Osteoblast (primary cell): ENCODE data around the gene PCCA. TPM values are rescaled to one million over a fixed set of nuclear protein-coding genes. Genes with fewer than 3 reads are reported as not detected.
"Not testable (repeated sequence)": the region's sequence is repeated elsewhere in the genome, so short reads cannot be mapped to it uniquely, and the experiment has no call there.

ENCODE experiments used
- DNase-seq: peaks from one replicate; pipeline ENCODE4 v3.0.0; 2011; ENCODE audit warnings: low spot score, mixed read lengths; ENCODE audit not compliant: insufficient read length; ENCODE audit errors: missing footprints
- H2AFZ ChIP-seq: 2 replicates; pipeline ENCODE4 v1.6.0; 2011; ENCODE audit warnings: mild to moderate bottlenecking, low read length
- H3K27ac ChIP-seq: 2 replicates; pipeline ENCODE4 v1.5.1; 2011; ENCODE audit warnings: mild to moderate bottlenecking, low read depth, low read length, moderate library complexity
- H3K27me3 ChIP-seq: 2 replicates; pipeline ENCODE4 v1.6.0; 2012; ENCODE audit warnings: mild to moderate bottlenecking, control low read depth, inconsistent platforms, low read length, moderate library complexity; ENCODE audit not compliant: insufficient read depth
- H3K36me3 ChIP-seq: 2 replicates; pipeline ENCODE4 v1.5.1; 2011; ENCODE audit warnings: mild to moderate bottlenecking, low read length, control low read depth, moderate library complexity; ENCODE audit not compliant: insufficient read depth
- H3K4me1 ChIP-seq: 2 replicates; pipeline ENCODE4 v1.5.1; 2011; ENCODE audit warnings: mild to moderate bottlenecking, low read length, control low read depth, moderate library complexity; ENCODE audit not compliant: insufficient read depth
- H3K4me2 ChIP-seq: 2 replicates; pipeline ENCODE4 v1.6.0; 2011; ENCODE audit warnings: mild to moderate bottlenecking, low read length; ENCODE audit not compliant: insufficient read depth
- H3K4me3 ChIP-seq: fragments of 200-600 bp; sonication (generic); 3 replicates; pipeline ENCODE4 v1.5.1; 2012; ENCODE audit warnings: mild to moderate bottlenecking, low read length, inconsistent platforms; ENCODE audit not compliant: insufficient read depth
- H3K79me2 ChIP-seq: 2 replicates; pipeline ENCODE4 v1.6.0; 2012; ENCODE audit warnings: mild to moderate bottlenecking, low read length, control low read depth, inconsistent platforms; ENCODE audit not compliant: insufficient read depth
- H3K9me3 ChIP-seq: 2 replicates; pipeline ENCODE4 v1.5.1; 2011; ENCODE audit warnings: low read depth, low read length, control low read depth
- H4K20me1 ChIP-seq: 2 replicates; pipeline ENCODE4 v1.6.0; 2012; ENCODE audit warnings: mild to moderate bottlenecking, low read length, control low read depth; ENCODE audit not compliant: insufficient read depth
- CTCF ChIP-seq: IDR thresholded peaks from 2 replicates; pipeline ENCODE4 v1.5.1; 2011; ENCODE audit warnings: mild to moderate bottlenecking, low read depth, low read length, moderate library complexity; ENCODE audit errors: extremely low read depth
- total RNA-seq: library from RNA; depleted of rRNA; stranded (reverse); fragments of >200 nt; gene quantifications from 2 replicates; pipeline ENCODE4 v1.2.3, GENCODE V29; 2012

The PCCA gene
- total RNA-seq, 1 donor: 40.5 TPM

- TF ChIP-seq CTCF: no peak
Measured at GRCh38 chr13:100212904-100213553, 124.1 kb downstream of the PCCA start.

DNA sequence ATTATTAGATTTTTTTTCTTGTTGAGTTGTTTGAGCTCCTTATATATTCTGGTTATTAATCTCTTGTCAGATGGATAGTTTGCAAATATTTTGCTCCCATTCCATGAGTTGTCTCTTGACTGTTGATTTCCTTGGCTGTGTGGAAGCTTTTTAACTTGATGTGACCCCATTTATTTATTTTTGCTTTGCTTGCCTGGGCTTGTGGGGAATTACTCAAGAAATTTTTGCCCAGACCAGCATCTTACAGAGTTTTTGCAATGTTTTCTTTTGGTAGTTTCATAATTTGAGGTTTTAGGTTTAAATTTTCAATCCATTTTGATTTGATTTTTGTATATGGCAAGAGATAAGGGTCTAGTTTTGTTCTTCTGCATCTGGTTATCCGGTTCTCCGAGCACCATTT lies 124.7 kb downstream of the PCCA start:
- H3K9me3 ChIP-seq: no peaks in the 10 kb centered on the region
- no peaks in the 10 kb centered on the region for H3K36me3 ChIP-seq
- no peak overlapping the region for H3K4me3 ChIP-seq
- DNase-seq: no peak
- no peaks in the 10 kb centered on the region for H3K27me3 ChIP-seq
- TF ChIP-seq CTCF: no peak
- no peaks in the 10 kb centered on the region for H3K79me2 ChIP-seq
- no peaks in the 10 kb centered on the region for H4K20me1 ChIP-seq
- peak overlapping the region; percentile 25 for H3K27ac ChIP-seq
- H3K4me2 ChIP-seq: peak overlapping the region; percentile 23
- H3K4me1 ChIP-seq: peaks cover 48% of the 10 kb centered on the region
- no peak overlapping the region for H2AFZ ChIP-seq

More at GRCh38 chr13:100212904-100213553, 124.1 kb downstream of the PCCA start:
- no peaks in the 10 kb centered on the region for H3K79me2 ChIP-seq
- H3K9me3 ChIP-seq: no peaks in the 10 kb centered on the region
- H3K36me3 ChIP-seq: no peaks in the 10 kb centered on the region
- H3K27me3 ChIP-seq: no peaks in the 10 kb centered on the region
- no peaks in the 10 kb centered on the region for H4K20me1 ChIP-seq
- H3K4me3 ChIP-seq: no peak overlapping the region
- peak overlapping the region; percentile 25 for H3K27ac ChIP-seq
- H3K4me2 ChIP-seq: no peak overlapping the region
- H2AFZ ChIP-seq: no peak overlapping the region
- DNase-seq: no peak
- H3K4me1 ChIP-seq: peaks cover 51% of the 10 kb centered on the region

DNA sequence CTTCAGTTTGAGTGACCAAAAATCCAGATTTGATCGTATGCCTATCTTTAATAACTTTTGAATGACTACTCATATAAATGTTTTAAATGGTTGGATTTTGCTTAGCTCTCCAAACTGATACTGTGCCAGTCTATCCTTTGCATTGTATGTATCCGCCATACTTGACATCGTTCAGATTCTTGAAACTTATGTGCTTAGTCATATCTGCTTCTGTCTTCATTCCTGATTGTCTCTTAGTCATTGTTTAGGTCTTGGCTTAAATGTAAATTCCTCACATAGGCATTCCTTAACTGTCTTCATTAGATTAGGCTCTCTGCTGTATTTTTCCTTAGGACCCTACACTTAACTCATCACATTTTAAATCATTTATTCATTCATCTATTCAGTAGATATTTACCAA lies 126.0 kb downstream of the PCCA start:
- Histone ChIP-seq H4K20me1 (no peaks in the 10 kb centered on the region), H3K9me3 (no peaks in the 10 kb centered on the region), H3K27ac (peak overlapping the region; percentile 71), H3K4me1 (peaks cover 43% of the 10 kb centered on the region), H3K4me3 (no peak overlapping the region), H3K4me2 (peak overlapping the region; percentile 44), H2AFZ (no peak overlapping the region), H3K79me2 (no peaks in the 10 kb centered on the region), H3K36me3 (no peaks in the 10 kb centered on the region), H3K27me3 (no peaks in the 10 kb centered on the region)
- TF ChIP-seq CTCF: no peak
- no peak for DNase-seq

DNA sequence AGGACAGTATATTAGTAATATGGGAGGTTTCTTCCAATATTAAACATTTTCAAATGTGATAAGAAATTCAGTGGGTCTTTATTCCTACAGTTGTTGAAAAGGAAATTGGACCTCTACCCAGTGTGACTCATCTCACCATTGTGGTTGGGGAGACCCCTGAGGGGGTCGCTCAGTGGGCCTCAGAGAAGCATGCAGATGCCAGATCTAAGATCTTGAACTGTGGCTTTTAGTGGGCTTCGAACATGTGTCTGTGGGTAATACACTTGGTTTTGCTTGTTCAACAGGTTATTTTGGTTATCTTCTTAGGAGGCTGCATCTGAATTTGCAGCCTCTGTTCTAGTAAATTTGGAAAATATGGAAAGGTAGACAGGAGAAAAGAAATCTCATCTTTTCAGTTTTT lies 132.3 kb downstream of the PCCA start:
- Histone ChIP-seq H2AFZ (no peak overlapping the region), H3K27me3 (no peaks in the 10 kb centered on the region), H3K27ac (no peak overlapping the region), H3K36me3 (no peaks in the 10 kb centered on the region), H3K9me3 (no peaks in the 10 kb centered on the region), H3K4me1 (no peaks in the 10 kb centered on the region), H3K4me2 (no peak overlapping the region), H3K4me3 (no peak overlapping the region), H3K79me2 (no peaks in the 10 kb centered on the region), H4K20me1 (no peaks in the 10 kb centered on the region)
- DNase-seq: no peak
- TF ChIP-seq CTCF: no peak

DNA sequence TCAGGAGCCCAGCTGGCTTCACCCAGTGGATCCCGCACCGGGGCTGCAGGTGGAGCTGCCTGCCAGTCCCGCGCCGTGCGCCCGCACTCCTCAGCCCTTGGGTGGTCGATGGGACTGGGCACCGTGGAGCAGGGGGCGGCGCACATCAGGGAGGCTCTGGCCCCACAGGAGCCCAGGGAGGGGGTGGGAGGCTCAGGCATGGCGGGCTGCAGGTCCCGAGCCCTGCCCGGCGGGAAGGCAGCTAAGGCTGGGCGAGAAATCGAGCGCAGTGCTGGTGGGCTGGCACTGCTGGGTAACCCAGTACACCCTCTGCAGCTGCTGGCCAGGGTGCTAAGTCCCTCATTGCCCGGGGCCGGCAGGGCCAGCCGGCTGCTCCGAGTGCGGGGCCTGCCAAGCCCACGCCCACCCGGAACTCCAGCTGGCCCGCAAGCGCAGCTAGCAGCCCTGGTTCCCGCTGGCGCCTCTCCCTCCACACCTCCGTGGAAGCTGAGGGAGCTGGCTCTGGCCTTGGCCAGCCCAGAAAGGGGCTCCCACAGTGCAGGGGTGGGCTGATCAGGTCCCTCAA lies 135.2 kb downstream of the PCCA start:
- not testable (repeated sequence) for H2AFZ ChIP-seq, H3K9me3 ChIP-seq, H3K27ac ChIP-seq, H4K20me1 ChIP-seq, DNase-seq, H3K27me3 ChIP-seq, H3K4me1 ChIP-seq, H3K79me2 ChIP-seq, H3K4me2 ChIP-seq, H3K4me3 ChIP-seq, H3K36me3 ChIP-seq
